ENCODE measurements around the gene G6PD. TPM values are rescaled to one million over a fixed set of nuclear protein-coding genes. Genes with fewer than 3 reads are reported as not detected.

G6PD gene
- total and polyA plus RNA-seq, 10 of the 15 experiments (the other 5 are each of a cell fraction or from before 2014, with no cell fraction given), result 1.6 to 62.5 (median 28.4) TPM

- Histone ChIP-seq H4K20me1 (ENCODE audit: control insufficient read depth, insufficient read depth) (no peaks in the 10 kb centered on the region), H3K79me2 (ENCODE audit: control insufficient read depth, insufficient read depth, low read length) (peaks cover 21% of the 10 kb centered on the region), H3K9ac (ENCODE audit: control insufficient read depth, insufficient read depth, low read length) (peak overlapping the region; percentile 75), H3K27me3 (replicated peaks in 1 of 2; ENCODE audit: control insufficient read depth in 2 of 2, insufficient read depth in 2 of 2, low read length in 1 of 2) (no peaks in the 10 kb centered on the region), H3K4me2 (ENCODE audit: control insufficient read depth, insufficient read depth) (peak overlapping the region; percentile 77), H3K4me3 (peak overlapping the region; percentile 64), H2AFZ (ENCODE audit: control insufficient read depth, low read depth, low read length) (no peak overlapping the region), H3K27ac (ENCODE audit: control insufficient read depth, insufficient read depth) (peak overlapping the region; percentile 42; the same call in 1 of the 2 replicates), H3K36me3 (ENCODE audit: control insufficient read depth in 2 of 2, insufficient read depth in 2 of 2, low read length in 1 of 2) (peaks cover 0 to 2% of the 10 kb centered on the region in 2 experiments; a peak in 2 of 4 replicates), H3K9me3 (replicated peaks; ENCODE audit: control insufficient read depth, insufficient read depth, low read length) (no peaks in the 10 kb centered on the region; the same call in 2 of the 3 replicates), H3K4me1 (ENCODE audit: control insufficient read depth, insufficient read depth, low read length) (peaks cover 8% of the 10 kb centered on the region; the same call in 1 of the 2 replicates)
- no peak for DNase-seq (ENCODE audit: low read depth, low spot score)
- ATAC-seq, result no peak
- FAIRE-seq, result no peak
- 60% methylated on average over 35 of the region's 35 CpGs for WGBS (ENCODE audit: insufficient coverage, insufficient replicate concordance, low lambda C conversion rate, missing lambda C conversion rate)
- CTCF ChIA-PET, result interaction anchor here (1.0 to 2.1 kb wide), 2 partner anchors 42 to 86 kb away, joined by 5 to 6 read pairs; no protein-coding TSS in a partner anchor
- RAD21 ChIA-PET (ENCODE audit: unreplicated experiment), result interaction anchor here (1.4 kb wide), 1 partner anchor 12 kb away, joined by 4 read pairs; no protein-coding TSS in a partner anchor
- SMC1A ChIA-PET (ENCODE audit: uncharacterized antibody, unreplicated experiment), result interaction anchor here (1.5 to 1.6 kb wide), 2 partner anchors 8 to 41 kb away, joined by 3 to 7 read pairs; no protein-coding TSS in a partner anchor
- TF ChIP-seq NFYA (IDR thresholded peaks at IDR 0.05; ENCODE audit: borderline replicate concordance, low read depth, low read length) (no peak), EGR1 (IDR thresholded peaks at IDR 0.05; ENCODE audit: borderline replicate concordance in 1 of 2, low read depth in 2 of 2, low read length in 2 of 2) (0 out of 3 replicates have a peak, but pooled peaks of 1 of the 2 experiments have one; percentile 14)
- TSS peak; percentile 26 for BruUV-seq (replicated peaks)
- intact Hi-C loops (cut with micrococcal nuclease; ENCODE audit: unreplicated experiment), result no loop called here
- in situ Hi-C loops (cut with MboI), result no loop called here
- POLR2A ChIA-PET, result interaction anchor here (1.0 to 1.3 kb wide), 2 partner anchors 9 to 25 kb away, joined by 3 to 4 read pairs; no protein-coding TSS in a partner anchor
Measured at GRCh38 chrX:154485150-154486051, 61.2 kb downstream of the G6PD start.
